ENCODE measurements around the gene CBLB.

Gene CBLB

GRCh38 chr3:105905328-105905727, 36.5 kb upstream of the CBLB start:
- Histone ChIP-seq H2BK120ac (ENCODE audit: insufficient read depth, low read length, poor library complexity) (no peak overlapping the region), H3K27ac (ENCODE audit: low read depth, low read length) (no peak overlapping the region), H3K9ac (ENCODE audit: low read length) (no peak overlapping the region), H3K79me1 (ENCODE audit: low read length) (no peaks in the 10 kb centered on the region), H3K4me3 (ENCODE audit: low read depth, low read length) (no peak overlapping the region), H3K14ac (ENCODE audit: low read length) (no peak overlapping the region), H3K23ac (ENCODE audit: low read length) (no peak overlapping the region), H3K18ac (ENCODE audit: low read length) (no peak overlapping the region), H4K91ac (ENCODE audit: low read depth, low read length) (no peak overlapping the region), H4K12ac (ENCODE audit: low read depth, low read length) (no peak overlapping the region), H3K4ac (ENCODE audit: low read depth, low read length) (no peak overlapping the region), H2AK5ac (ENCODE audit: low read length) (no peak overlapping the region), H2AFZ (ENCODE audit: insufficient read depth, low read length, poor library complexity) (no peak overlapping the region), H4K8ac (ENCODE audit: low read depth, low read length) (no peak overlapping the region), H3K36me3 (ENCODE audit: control insufficient read depth in 1 of 2, insufficient read depth in 2 of 2, low read length in 2 of 2) (no peaks in the 10 kb centered on the region), H2BK12ac (ENCODE audit: low read length) (no peak overlapping the region), H3K79me2 (ENCODE audit: control insufficient read depth, insufficient read depth, low read length, poor library complexity) (no peaks in the 10 kb centered on the region), H3K27me3 (ENCODE audit: insufficient read depth, low read length) (no peaks in the 10 kb centered on the region), H3K4me1 (ENCODE audit: control insufficient read depth in 1 of 2, insufficient read depth in 2 of 2, low read length in 2 of 2) (peaks cover 0 to 2% of the 10 kb centered on the region in 2 experiments), H3K9me3 (ENCODE audit: insufficient read depth, low read depth, low read length) (peaks cover 1% of the 10 kb centered on the region), H3K4me2 (ENCODE audit: low read length) (no peak overlapping the region), H2BK5ac (ENCODE audit: low read depth, low read length, poor library complexity) (no peak overlapping the region)
- WGBS (ENCODE audit: extremely low coverage, insufficient coverage, insufficient read length) = no CpG with 5 or more reads among the region's 1 CpG
- DNase-seq = no peak

GRCh38 chr3:105904678-105905284, 36.0 kb upstream of the CBLB start:
- Histone ChIP-seq H3K14ac (ENCODE audit: low read length) (no peak overlapping the region), H2BK5ac (ENCODE audit: low read depth, low read length, poor library complexity) (no peak overlapping the region), H3K4ac (ENCODE audit: low read depth, low read length) (no peak overlapping the region), H3K23ac (ENCODE audit: low read length) (no peak overlapping the region), H3K4me3 (ENCODE audit: low read depth, low read length) (no peak overlapping the region), H3K36me3 (ENCODE audit: control insufficient read depth in 1 of 2, insufficient read depth in 2 of 2, low read length in 2 of 2) (no peaks in the 10 kb centered on the region), H2AFZ (ENCODE audit: insufficient read depth, low read length, poor library complexity) (no peak overlapping the region), H2BK12ac (ENCODE audit: low read length) (no peak overlapping the region), H3K18ac (ENCODE audit: low read length) (no peak overlapping the region), H3K4me2 (ENCODE audit: low read length) (no peak overlapping the region), H3K4me1 (ENCODE audit: control insufficient read depth in 1 of 2, insufficient read depth in 2 of 2, low read length in 2 of 2) (peaks cover 0 to 2% of the 10 kb centered on the region in 2 experiments), H3K79me1 (ENCODE audit: low read length) (no peaks in the 10 kb centered on the region), H3K27me3 (ENCODE audit: insufficient read depth, low read length) (no peaks in the 10 kb centered on the region), H3K9me3 (ENCODE audit: insufficient read depth, low read depth, low read length) (peaks cover 1% of the 10 kb centered on the region), H2AK5ac (ENCODE audit: low read length) (no peak overlapping the region), H4K91ac (ENCODE audit: low read depth, low read length) (no peak overlapping the region), H4K8ac (ENCODE audit: low read depth, low read length) (no peak overlapping the region), H3K27ac (ENCODE audit: low read depth, low read length) (no peak overlapping the region), H4K12ac (ENCODE audit: low read depth, low read length) (no peak overlapping the region), H2BK120ac (ENCODE audit: insufficient read depth, low read length, poor library complexity) (no peak overlapping the region), H3K79me2 (ENCODE audit: control insufficient read depth, insufficient read depth, low read length, poor library complexity) (no peaks in the 10 kb centered on the region), H3K9ac (ENCODE audit: low read length) (no peak overlapping the region)
- WGBS (ENCODE audit: extremely low coverage, insufficient coverage, insufficient read length) = no CpG with 5 or more reads among the region's 5 CpGs
- no peak for DNase-seq

GRCh38 chr3:105904251-105904650, 35.4 kb upstream of the CBLB start:
- Histone ChIP-seq H2BK12ac (ENCODE audit: low read length) (no peak overlapping the region), H2AFZ (ENCODE audit: insufficient read depth, low read length, poor library complexity) (no peak overlapping the region), H2BK120ac (ENCODE audit: insufficient read depth, low read length, poor library complexity) (no peak overlapping the region), H3K79me2 (ENCODE audit: control insufficient read depth, insufficient read depth, low read length, poor library complexity) (no peaks in the 10 kb centered on the region), H3K18ac (ENCODE audit: low read length) (no peak overlapping the region), H3K27ac (ENCODE audit: low read depth, low read length) (no peak overlapping the region), H2AK5ac (ENCODE audit: low read length) (no peak overlapping the region), H3K79me1 (ENCODE audit: low read length) (peaks cover 1% of the 10 kb centered on the region), H3K27me3 (ENCODE audit: insufficient read depth, low read length) (no peaks in the 10 kb centered on the region), H3K14ac (ENCODE audit: low read length) (no peak overlapping the region), H3K4me3 (ENCODE audit: low read depth, low read length) (no peak overlapping the region), H4K8ac (ENCODE audit: low read depth, low read length) (no peak overlapping the region), H4K12ac (ENCODE audit: low read depth, low read length) (no peak overlapping the region), H3K36me3 (ENCODE audit: control insufficient read depth in 1 of 2, insufficient read depth in 2 of 2, low read length in 2 of 2) (no peaks in the 10 kb centered on the region), H2BK5ac (ENCODE audit: low read depth, low read length, poor library complexity) (no peak overlapping the region), H3K23ac (ENCODE audit: low read length) (no peak overlapping the region), H3K4ac (ENCODE audit: low read depth, low read length) (no peak overlapping the region), H3K9me3 (ENCODE audit: insufficient read depth, low read depth, low read length) (peaks cover 1% of the 10 kb centered on the region), H3K4me1 (ENCODE audit: control insufficient read depth in 1 of 2, insufficient read depth in 2 of 2, low read length in 2 of 2) (peaks cover 0 to 2% of the 10 kb centered on the region in 2 experiments), H3K9ac (ENCODE audit: low read length) (no peak overlapping the region), H3K4me2 (ENCODE audit: low read length) (no peak overlapping the region), H4K91ac (ENCODE audit: low read depth, low read length) (no peak overlapping the region)
- WGBS (ENCODE audit: extremely low coverage, insufficient coverage, insufficient read length) = no CpG with 5 or more reads among the region's 1 CpG
- DNase-seq = no peak

- Histone ChIP-seq H3K79me1 (ENCODE audit: low read length) (peaks cover 2% of the 10 kb centered on the region), H2AK5ac (ENCODE audit: low read length) (no peak overlapping the region), H3K9ac (ENCODE audit: low read length) (no peak overlapping the region), H3K14ac (ENCODE audit: low read length) (no peak overlapping the region), H4K91ac (ENCODE audit: low read depth, low read length) (no peak overlapping the region), H4K8ac (ENCODE audit: low read depth, low read length) (no peak overlapping the region), H2BK5ac (ENCODE audit: low read depth, low read length, poor library complexity) (no peak overlapping the region), H3K23ac (ENCODE audit: low read length) (no peak overlapping the region), H3K4ac (ENCODE audit: low read depth, low read length) (no peak overlapping the region), H3K36me3 (ENCODE audit: control insufficient read depth in 1 of 2, insufficient read depth in 2 of 2, low read length in 2 of 2) (no peaks in the 10 kb centered on the region), H2BK120ac (ENCODE audit: insufficient read depth, low read length, poor library complexity) (no peak overlapping the region), H3K79me2 (ENCODE audit: control insufficient read depth, insufficient read depth, low read length, poor library complexity) (no peaks in the 10 kb centered on the region), H4K12ac (ENCODE audit: low read depth, low read length) (no peak overlapping the region), H2AFZ (ENCODE audit: insufficient read depth, low read length, poor library complexity) (no peak overlapping the region), H2BK12ac (ENCODE audit: low read length) (no peak overlapping the region), H3K9me3 (ENCODE audit: insufficient read depth, low read depth, low read length) (no peaks in the 10 kb centered on the region), H3K4me3 (ENCODE audit: low read depth, low read length) (no peak overlapping the region), H3K27me3 (ENCODE audit: insufficient read depth, low read length) (no peaks in the 10 kb centered on the region), H3K18ac (ENCODE audit: low read length) (no peak overlapping the region), H3K4me2 (ENCODE audit: low read length) (no peak overlapping the region), H3K27ac (ENCODE audit: low read depth, low read length) (no peak overlapping the region), H3K4me1 (ENCODE audit: control insufficient read depth in 1 of 2, insufficient read depth in 2 of 2, low read length in 2 of 2) (no peaks in the 10 kb centered on the region)
- DNase-seq = peak; percentile 8 to 89
- no CpG with 5 or more reads among the region's 2 CpGs for WGBS (ENCODE audit: extremely low coverage, insufficient coverage, insufficient read length)
Measured at GRCh38 chr3:105899516-105899915, 30.7 kb upstream of the CBLB start.

Data from trophoblast cell (in vitro differentiated cells and primary cell).